ENCODE measurements around the gene RXRA. TPM values are rescaled to one million over a fixed set of nuclear protein-coding genes. Genes with fewer than 3 reads are reported as not detected.

RXRA gene
- total and polyA plus RNA-seq, 2 donors (not counting 3 experiments of a cell fraction or from before 2014, with no cell fraction given), result 15.4 to 37.4 TPM

DNA sequence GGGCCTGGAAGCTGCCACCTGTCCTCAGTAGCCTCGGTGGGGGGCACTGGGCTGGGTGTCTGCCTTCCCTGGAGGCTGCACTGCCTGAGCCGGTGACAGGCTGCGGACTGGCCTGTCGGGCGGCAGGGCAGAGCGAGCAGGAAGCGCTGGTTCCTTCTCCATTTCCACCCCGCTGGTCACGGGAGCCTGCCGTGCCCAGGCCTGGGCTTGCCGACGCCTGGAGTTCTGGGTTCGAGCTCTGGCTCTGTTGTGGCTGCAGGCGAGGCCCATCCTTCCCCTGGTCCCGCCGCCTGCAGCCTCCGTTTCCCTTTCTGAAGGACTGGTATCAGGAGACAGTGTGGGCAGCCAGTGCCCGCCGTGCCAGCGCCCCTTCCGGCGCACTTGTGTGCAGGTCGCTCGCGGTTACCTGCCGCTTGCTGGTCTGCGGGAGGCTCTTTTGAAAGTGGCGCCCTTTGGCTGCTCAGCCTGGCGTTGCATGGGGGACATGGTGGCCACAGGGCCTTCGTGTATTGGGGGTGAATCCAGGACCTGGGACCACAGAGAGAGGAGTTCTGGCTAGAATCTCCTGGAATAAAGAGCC, 34.0 kb downstream of the RXRA start:
- intact Hi-C loops (cut with micrococcal nuclease), result loop anchor here (5.0 kb wide), 1 partner anchor 37 kb away; no protein-coding TSS in a partner anchor
- H3K4me2 ChIP-seq (ENCODE audit: insufficient read depth, low read length), result no peak overlapping the region
- no peak overlapping the region for H3K4me3 ChIP-seq (replicated peaks in 1 of 3; ENCODE audit: insufficient read depth in 1 of 3, low read depth in 1 of 3, low read length in 3 of 3)
- no peak for FAIRE-seq
- CTCF ChIA-PET, result interaction anchor here (0.9 to 2.5 kb wide), 5 partner anchors 11 to 83 kb away, joined by 3 to 12 read pairs (median 3); no protein-coding TSS in a partner anchor
- H3K27ac ChIP-seq (ENCODE audit: insufficient read depth, low read depth, low read length), result no peak overlapping the region
- DNase-seq (ENCODE audit: low read depth, low spot score), result no peak
- H2AFZ ChIP-seq (ENCODE audit: low read depth, low read length), result no peak overlapping the region
- H3K27me3 ChIP-seq (ENCODE audit: control insufficient read depth in 2 of 2, insufficient read depth in 2 of 2, low read length in 2 of 2), result no peaks in the 10 kb centered on the region
- H3K9me3 ChIP-seq (replicated peaks; ENCODE audit: control insufficient read depth, insufficient read depth, low read length), result no peaks in the 10 kb centered on the region
- no TSS peak for BruUV-seq (replicated peaks)
- no peaks in the 10 kb centered on the region for H4K20me1 ChIP-seq (replicated peaks; ENCODE audit: control insufficient read depth, extremely low read depth, insufficient read depth, low read length)
- H3K9ac ChIP-seq (replicated peaks; ENCODE audit: extremely low read depth, insufficient read depth, low read length), result no peak overlapping the region
- no peaks in the 10 kb centered on the region for H3K79me2 ChIP-seq (ENCODE audit: control insufficient read depth, insufficient read depth, low read length)
- TF ChIP-seq GATA2 (IDR thresholded peaks at IDR 0.05; ENCODE audit: insufficient read depth, insufficient read length, low read depth, low read length) (no peak), JUN (IDR thresholded peaks at IDR 0.05; ENCODE audit: borderline replicate concordance, insufficient read depth, insufficient read length, low read depth) (no peak), FOS (IDR thresholded peaks at IDR 0.05; ENCODE audit: borderline replicate concordance, insufficient read depth, low read length) (no peak), POLR2A (IDR thresholded peaks at IDR 0.05; ENCODE audit: low read depth, low read length) (no peak), EZH2 (IDR thresholded peaks at IDR 0.05; ENCODE audit: borderline replicate concordance, low read depth, low read length, severe bottlenecking) (no peak), MYC (IDR thresholded peaks at IDR 0.05; ENCODE audit: low read depth, low read length) (no peak), POLR2AphosphoS5 (IDR thresholded peaks at IDR 0.05; ENCODE audit: insufficient read depth, low read depth, low read length) (no peak)
- TF ChIP-seq, protein P1, sequence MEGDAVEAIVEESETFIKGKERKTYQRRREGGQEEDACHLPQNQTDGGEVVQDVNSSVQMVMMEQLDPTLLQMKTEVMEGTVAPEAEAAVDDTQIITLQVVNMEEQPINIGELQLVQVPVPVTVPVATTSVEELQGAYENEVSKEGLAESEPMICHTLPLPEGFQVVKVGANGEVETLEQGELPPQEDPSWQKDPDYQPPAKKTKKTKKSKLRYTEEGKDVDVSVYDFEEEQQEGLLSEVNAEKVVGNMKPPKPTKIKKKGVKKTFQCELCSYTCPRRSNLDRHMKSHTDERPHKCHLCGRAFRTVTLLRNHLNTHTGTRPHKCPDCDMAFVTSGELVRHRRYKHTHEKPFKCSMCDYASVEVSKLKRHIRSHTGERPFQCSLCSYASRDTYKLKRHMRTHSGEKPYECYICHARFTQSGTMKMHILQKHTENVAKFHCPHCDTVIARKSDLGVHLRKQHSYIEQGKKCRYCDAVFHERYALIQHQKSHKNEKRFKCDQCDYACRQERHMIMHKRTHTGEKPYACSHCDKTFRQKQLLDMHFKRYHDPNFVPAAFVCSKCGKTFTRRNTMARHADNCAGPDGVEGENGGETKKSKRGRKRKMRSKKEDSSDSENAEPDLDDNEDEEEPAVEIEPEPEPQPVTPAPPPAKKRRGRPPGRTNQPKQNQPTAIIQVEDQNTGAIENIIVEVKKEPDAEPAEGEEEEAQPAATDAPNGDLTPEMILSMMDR (IDR thresholded peaks at IDR 0.05; ENCODE audit: extremely low read depth in 1 of 2, insufficient read depth in 1 of 2, low read depth in 1 of 2, low read length in 2 of 2), result no peak
- TF ChIP-seq, protein P2, sequence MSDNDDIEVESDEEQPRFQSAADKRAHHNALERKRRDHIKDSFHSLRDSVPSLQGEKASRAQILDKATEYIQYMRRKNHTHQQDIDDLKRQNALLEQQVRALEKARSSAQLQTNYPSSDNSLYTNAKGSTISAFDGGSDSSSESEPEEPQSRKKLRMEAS (IDR thresholded peaks at IDR 0.05; ENCODE audit: insufficient read depth, insufficient read length), result no peak
- H3K9me1 ChIP-seq (replicated peaks; ENCODE audit: control insufficient read depth, extremely low read depth, insufficient read depth, low read length), result no peaks in the 10 kb centered on the region
- H3K4me1 ChIP-seq (ENCODE audit: control insufficient read depth, extremely low read depth, insufficient read depth, low read length), result peaks cover 10% of the 10 kb centered on the region
- POLR2A ChIA-PET, result no interaction called here
- dilution Hi-C loops (cut with MboI; ENCODE audit: extremely low pct_ligation_motif_present, low sequenced_read_pairs), result no loop called here
- H3K36me3 ChIP-seq (ENCODE audit: control insufficient read depth in 2 of 2, extremely low read depth in 1 of 2, insufficient read depth in 2 of 2, low read length in 2 of 2), result no peaks in the 10 kb centered on the region

Measured in endothelial cell of umbilical vein (primary cell).